CD14-positive monocyte (primary cell): ENCODE measurements around the gene DCAF8L2. TPM values are rescaled to one million over a fixed set of nuclear protein-coding genes. Genes with fewer than 3 reads are reported as not detected.

ENCODE experiments used
- DNase-seq, 3 donors: peaks; one replicate each; pipeline ENCODE4 v3.0.0-alpha.2; 2011 to 2022
- H2AFZ ChIP-seq: 2 replicates; pipeline ENCODE4 v1.6.0; 2012; ENCODE audit warnings: mild to moderate bottlenecking, low read depth, low read length, inconsistent platforms; ENCODE audit not compliant: insufficient read depth, poor library complexity, severe bottlenecking
- H3K27ac ChIP-seq, 2 donors: 1 replicate in 1 of 2; 2 replicates in 1 of 2; pipeline ENCODE4 v1.5.1; 2012 to 2013; ENCODE audit warnings: low read length in 2 of 2, control low read depth in 1 of 2, inconsistent platforms in 1 of 2, low read depth in 1 of 2, mild to moderate bottlenecking in 1 of 2
- H3K27me3 ChIP-seq, 2 donors: one replicate each; pipeline versions ENCODE4 v1.6.0 to v1.6.1; 2011 to 2013; ENCODE audit warnings: low read length in 2 of 2; ENCODE audit not compliant: control insufficient read depth in 2 of 2, insufficient read depth in 2 of 2
- H3K36me3 ChIP-seq, 2 donors: replicated peaks in 1 of 2; 1 replicate in 1 of 2; 2 replicates in 1 of 2; pipeline versions ENCODE4 v1.5.1 to v1.6.1; 2012 to 2013; ENCODE audit warnings: low read length in 2 of 2, control low read depth in 1 of 2, inconsistent platforms in 1 of 2, mild to moderate bottlenecking in 1 of 2; ENCODE audit not compliant: insufficient read depth in 2 of 2, control insufficient read depth in 1 of 2
- H3K4me1 ChIP-seq, 2 donors: 1 replicate in 1 of 2; 2 replicates in 1 of 2; pipeline versions ENCODE4 v1.5.1 to v1.6.1; 2012 to 2013; ENCODE audit warnings: low read length in 2 of 2, control low read depth in 1 of 2, inconsistent platforms in 1 of 2, mild to moderate bottlenecking in 1 of 2, moderate library complexity in 1 of 2; ENCODE audit not compliant: insufficient read depth in 2 of 2, control insufficient read depth in 1 of 2
- H3K4me2 ChIP-seq: replicated peaks from 2 replicates; pipeline ENCODE3; 2012; ENCODE audit warnings: low read length, moderate library complexity, mild to moderate bottlenecking; ENCODE audit not compliant: poor library complexity, severe bottlenecking; ENCODE audit errors: extremely low read depth
- H3K4me3 ChIP-seq, 3 experiments: fragments of 200-600 bp in 1 of 3; sonication (generic) in 1 of 3; replicated peaks in 1 of 3; 1 replicate in 2 of 3; 2 replicates in 1 of 3; pipeline ENCODE4 v1.5.1; 2011 to 2013; ENCODE audit warnings: low read length in 3 of 3, mild to moderate bottlenecking in 3 of 3, control low read depth in 2 of 3, low read depth in 2 of 3, inconsistent platforms in 1 of 3, moderate library complexity in 1 of 3
- H3K79me2 ChIP-seq: 2 replicates; pipeline ENCODE4 v1.6.0; 2012; ENCODE audit warnings: mild to moderate bottlenecking, control low read depth, inconsistent platforms, low read length, moderate library complexity; ENCODE audit not compliant: insufficient read depth
- H3K9ac ChIP-seq: 2 replicates; pipeline ENCODE4 v1.6.0; 2017; ENCODE audit warnings: low read length, mild to moderate bottlenecking; ENCODE audit not compliant: insufficient read depth, poor library complexity, severe bottlenecking
- H3K9me3 ChIP-seq, 2 donors: replicated peaks in 1 of 2; 1 replicate in 1 of 2; 2 replicates in 1 of 2; pipeline versions ENCODE4 v1.5.1 to v1.6.1; 2012 to 2013; ENCODE audit warnings: low read length in 2 of 2, control low read depth in 1 of 2; ENCODE audit not compliant: control insufficient read depth in 1 of 2, insufficient read depth in 1 of 2
- H4K20me1 ChIP-seq: 2 replicates; pipeline ENCODE4 v1.6.0; 2012; ENCODE audit warnings: mild to moderate bottlenecking, low read length, control low read depth, moderate library complexity; ENCODE audit not compliant: insufficient read depth
- H3K27ac Mint-ChIP-seq, 7 donors: one replicate each; pipeline ENCODE4 v1.8.0; 2020; ENCODE audit warnings: mild to moderate bottlenecking in 7 of 7, mixed read lengths in 7 of 7, moderate library complexity in 6 of 7, inconsistent platforms in 2 of 7
- H3K27me3 Mint-ChIP-seq, 3 donors: one replicate each; pipeline ENCODE4 v1.8.0; 2021 to 2022; ENCODE audit warnings: low read depth in 3 of 3, mild to moderate bottlenecking in 3 of 3, mixed read lengths in 3 of 3, moderate library complexity in 3 of 3, inconsistent platforms in 1 of 3
- H3K36me3 Mint-ChIP-seq, 2 donors: one replicate each; pipeline ENCODE4 v1.8.0; 2020; ENCODE audit warnings: mixed read lengths in 2 of 2, inconsistent platforms in 1 of 2, mild to moderate bottlenecking in 1 of 2
- H3K4me1 Mint-ChIP-seq: one replicate; pipeline ENCODE4 v1.8.0; 2020; ENCODE audit warnings: mild to moderate bottlenecking, mixed read lengths
- H3K4me3 Mint-ChIP-seq, 2 donors: one replicate each; pipeline ENCODE4 v1.8.0; 2020; ENCODE audit warnings: mild to moderate bottlenecking in 2 of 2, mixed read lengths in 2 of 2, moderate library complexity in 1 of 2
- H3K9me3 Mint-ChIP-seq, 7 donors: one replicate each; pipeline ENCODE4 v1.8.0; 2020 to 2022; ENCODE audit warnings: mixed read lengths in 7 of 7, mild to moderate bottlenecking in 6 of 7, moderate library complexity in 6 of 7, inconsistent platforms in 2 of 7
- CTCF ChIP-seq: fragments of 200-600 bp; IDR thresholded peaks from one replicate; pipeline ENCODE4 v1.8.0; 2022; ENCODE audit warnings: antibody characterized with exemption, mild to moderate bottlenecking
- WGBS: methylation state at CpG from one replicate; pipeline ENCODE4 v1.1.5; 2013; ENCODE audit warnings: missing lambda C conversion rate; ENCODE audit not compliant: insufficient coverage; 5-methylcytosine and 5-hydroxymethylcytosine counted together
- intact Hi-C, 2 donors: fragments of 100-400 bp; cut with micrococcal nuclease; formaldehyde crosslinking; loops; one replicate each; pipeline versions ENCODE4 v1.15.0 to v1.15.1; 2023
- polyA plus RNA-seq, 3 donors: library from polyadenylated mRNA; depleted of rRNA in 1 of 3; unstranded in 2 of 3; stranded (reverse) in 1 of 3; fragments of 300-500 nt in 2 of 3; fragments of >200 nt in 1 of 3; fragmentation: Illumina TruSeq in 2 of 3; gene quantifications; 1 replicate in 2 of 3; 2 replicates in 1 of 3; pipeline ENCODE4 v1.2.3, GENCODE V29; 2012 to 2021

The DCAF8L2 gene
- polyA plus RNA-seq, 3 donors = not detected

DNA sequence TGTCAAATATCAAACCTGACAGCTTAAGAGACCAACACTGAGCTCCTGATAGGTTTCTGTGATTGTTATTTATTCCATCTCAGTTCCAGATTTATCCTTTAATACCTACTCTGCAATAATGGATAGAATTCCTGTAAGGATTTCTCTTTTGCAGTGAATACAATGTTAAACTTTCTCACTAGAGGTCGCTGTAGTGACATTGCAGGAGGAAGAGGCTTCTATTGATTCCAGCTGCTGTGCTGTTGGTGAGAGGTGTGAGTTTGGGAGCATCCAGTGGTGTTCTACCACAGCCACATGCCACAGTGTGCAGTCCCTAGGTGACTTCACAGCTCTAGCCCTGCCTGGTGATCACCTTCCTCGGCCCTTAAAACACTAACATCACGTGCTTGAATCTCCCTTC is 34.6 kb upstream of the DCAF8L2 start:
- Histone ChIP-seq H3K27ac (no peak overlapping the region), H3K4me3 (no peak overlapping the region), H3K9me3 (no peaks in the 10 kb centered on the region), H3K27me3 (no peaks in the 10 kb centered on the region), H2AFZ (no peak overlapping the region), H3K9ac (no peak overlapping the region), H3K36me3 (no peaks in the 10 kb centered on the region), H3K4me1 (no peaks in the 10 kb centered on the region), H4K20me1 (no peaks in the 10 kb centered on the region), H3K79me2 (no peaks in the 10 kb centered on the region), H3K4me2 (no peak overlapping the region)
- intact Hi-C loops = no loop called here
- TF ChIP-seq CTCF = no peak
- Mint-ChIP-seq H3K27ac (no peak overlapping the region), H3K27me3 (no peaks in the 10 kb centered on the region), H3K36me3 (no peaks in the 10 kb centered on the region), H3K9me3 (no peaks in the 10 kb centered on the region), H3K4me3 (no peak overlapping the region), H3K4me1 (no peaks in the 10 kb centered on the region)
- DNase-seq = no peak
- no CpG with 5 or more reads among the region's 3 CpGs for WGBS

- H3K4me1 Mint-ChIP-seq = no peaks in the 10 kb centered on the region
- whole genome bisulfite sequencing = no CpG with 5 or more reads among the region's 5 CpGs
Observed at GRCh38 chrX:27565992-27566391, 24.2 kb upstream of the DCAF8L2 start.

More at GRCh38 chrX:27565992-27566391, 24.2 kb upstream of the DCAF8L2 start:
- H3K4me3 Mint-ChIP-seq = no peak overlapping the region
- intact Hi-C loops = no loop called here
- Histone ChIP-seq H3K27ac (no peak overlapping the region), H4K20me1 (no peaks in the 10 kb centered on the region), H3K27me3 (no peaks in the 10 kb centered on the region), H3K4me1 (no peaks in the 10 kb centered on the region), H3K9ac (no peak overlapping the region), H3K9me3 (no peaks in the 10 kb centered on the region), H2AFZ (no peak overlapping the region), H3K4me3 (no peak overlapping the region), H3K79me2 (no peaks in the 10 kb centered on the region), H3K36me3 (no peaks in the 10 kb centered on the region), H3K4me2 (no peak overlapping the region)
- DNase-seq = no peak
- no peaks in the 10 kb centered on the region for H3K36me3 Mint-ChIP-seq
- H3K27ac Mint-ChIP-seq = no peak overlapping the region
- no peak for TF ChIP-seq CTCF
- peaks cover 0 to 4% (median 0%) of the 10 kb centered on the region in 7 donors for H3K9me3 Mint-ChIP-seq
- H3K27me3 Mint-ChIP-seq = peaks cover 0 to 2% (median 1%) of the 10 kb centered on the region in 3 donors
